Hepatocyte (in vitro differentiated cells): ENCODE measurements around the gene GBE1. TPM values are rescaled to one million over a fixed set of nuclear protein-coding genes. Genes with fewer than 3 reads are reported as not detected.

ENCODE experiments used
- DNase-seq: peaks from one replicate; pipeline ENCODE4 v3.0.0-alpha.2; 2016; ENCODE audit warnings: low spot score
- H2AFZ ChIP-seq: fragments of 200-600 bp; sonication (generic); 2 replicates; pipeline ENCODE4 v1.6.0; 2016; ENCODE audit warnings: antibody characterized with exemption, mild to moderate bottlenecking
- H3K27ac ChIP-seq: fragments of 200-600 bp; sonication (generic); 2 replicates; pipeline ENCODE4 v1.5.1; 2016; ENCODE audit warnings: mild to moderate bottlenecking
- H3K27me3 ChIP-seq: fragments of 200-600 bp; sonication (generic); 2 replicates; pipeline ENCODE4 v1.6.1; 2016
- H3K36me3 ChIP-seq: fragments of 200-600 bp; sonication (generic); replicated peaks from 2 replicates; pipeline ENCODE4 v1.5.1; 2016; ENCODE audit warnings: low read depth; ENCODE audit not compliant: insufficient read depth
- H3K4me1 ChIP-seq: fragments of 200-600 bp; sonication (generic); 2 replicates; pipeline ENCODE4 v1.5.1; 2016; ENCODE audit warnings: mild to moderate bottlenecking, moderate library complexity; ENCODE audit not compliant: insufficient read depth
- H3K4me2 ChIP-seq: fragments of 200-600 bp; sonication (generic); 2 replicates; pipeline ENCODE4 v1.6.0; 2016
- H3K4me3 ChIP-seq: fragments of 200-600 bp; sonication (generic); 2 replicates; pipeline ENCODE4 v1.5.1; 2016; ENCODE audit warnings: mild to moderate bottlenecking
- H3K79me2 ChIP-seq: fragments of 200-600 bp; sonication (generic); 2 replicates; pipeline ENCODE4 v1.6.0; 2017; ENCODE audit warnings: mild to moderate bottlenecking
- H3K9me2 ChIP-seq: fragments of 200-600 bp; sonication (generic); replicated peaks from 2 replicates; pipeline ENCODE4 v1.6.0; 2017; ENCODE audit warnings: mild to moderate bottlenecking; ENCODE audit not compliant: insufficient read depth
- H3K9me3 ChIP-seq: fragments of 200-600 bp; sonication (generic); 2 replicates; pipeline ENCODE4 v1.5.1; 2016; ENCODE audit warnings: low read depth, mild to moderate bottlenecking
- H4K20me1 ChIP-seq: fragments of 200-600 bp; sonication (generic); 2 replicates; pipeline ENCODE4 v1.6.0; 2016; ENCODE audit warnings: mild to moderate bottlenecking; ENCODE audit not compliant: insufficient read depth, poor library complexity, severe bottlenecking
- EZH2 ChIP-seq: fragments of 200-600 bp; sonication (generic); IDR thresholded peaks from 2 replicates; pipeline ENCODE4 v1.6.1; 2016; ENCODE audit warnings: antibody characterized with exemption, mild to moderate bottlenecking, borderline replicate concordance
- EZH2phosphoT487 ChIP-seq: fragments of 200-600 bp; sonication (generic); IDR thresholded peaks from one replicate; pipeline ENCODE4 v1.6.1; 2018; ENCODE audit warnings: antibody characterized with exemption, mild to moderate bottlenecking, low read depth, moderate library complexity; ENCODE audit not compliant: unreplicated experiment, severe bottlenecking
- WGBS: methylation state at CpG from one replicate; pipeline ENCODE4 v1.1.6; 2016; ENCODE audit warnings: low lambda C conversion rate; ENCODE audit errors: missing lambda C conversion rate; 5-methylcytosine and 5-hydroxymethylcytosine counted together
- polyA plus RNA-seq: library from polyadenylated mRNA; unstranded; fragments of >200 nt; fragmentation: Nextera tagmentation; extraction: Ambion mirVana; gene quantifications from 2 replicates; pipeline ENCODE4 v1.2.1, GENCODE V29; 2016
- total RNA-seq: library from RNA; depleted of rRNA; stranded (reverse); fragments of >200 nt; gene quantifications from 2 replicates; pipeline ENCODE4 v1.2.3, GENCODE V29; 2014
- TF ChIP-seq, protein P1 (sequence below): fragments of 200-600 bp; sonication (generic); IDR thresholded peaks from 2 replicates; pipeline ENCODE4 v1.5.1; 2016; ENCODE audit warnings: antibody characterized with exemption, mild to moderate bottlenecking; ENCODE audit not compliant: poor library complexity

GBE1 gene
- total and polyA plus RNA-seq, 2 experiments from 2014 or later = 15.6 to 25.8 TPM

DNA sequence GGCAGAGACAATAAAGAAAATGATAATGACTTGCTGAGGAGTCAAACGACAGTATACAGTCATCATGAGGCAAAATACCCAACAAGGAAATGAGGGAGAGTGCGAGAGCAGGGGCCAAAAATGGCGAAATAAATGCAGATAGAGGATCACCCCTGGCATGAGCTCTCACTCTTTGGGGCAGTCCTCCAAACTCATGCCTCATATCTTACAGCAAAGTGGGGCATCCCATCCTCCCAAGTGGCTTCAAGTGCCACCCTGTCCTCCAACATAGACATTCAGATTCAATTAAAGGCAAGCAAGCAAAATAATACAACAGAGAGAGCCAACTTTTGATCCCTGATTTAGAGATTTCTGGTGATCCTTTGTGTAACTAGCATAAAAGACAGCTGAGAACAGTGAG lies 278.4 kb downstream of the GBE1 start:
- Histone ChIP-seq H3K9me3 (no peaks in the 10 kb centered on the region), H3K9me2 (no peaks in the 10 kb centered on the region), H2AFZ (no peak overlapping the region), H3K27ac (no peak overlapping the region), H3K27me3 (no peaks in the 10 kb centered on the region), H3K79me2 (no peaks in the 10 kb centered on the region), H3K4me1 (no peaks in the 10 kb centered on the region), H3K36me3 (no peaks in the 10 kb centered on the region), H4K20me1 (no peaks in the 10 kb centered on the region), H3K4me3 (no peak overlapping the region), H3K4me2 (no peak overlapping the region)
- 95% methylated on average over 3 of the region's 3 CpGs for WGBS
- DNase-seq = no peak
- TF ChIP-seq EZH2 = no peak
- no peak for TF ChIP-seq EZH2phosphoT487
- TF ChIP-seq, protein P1, sequence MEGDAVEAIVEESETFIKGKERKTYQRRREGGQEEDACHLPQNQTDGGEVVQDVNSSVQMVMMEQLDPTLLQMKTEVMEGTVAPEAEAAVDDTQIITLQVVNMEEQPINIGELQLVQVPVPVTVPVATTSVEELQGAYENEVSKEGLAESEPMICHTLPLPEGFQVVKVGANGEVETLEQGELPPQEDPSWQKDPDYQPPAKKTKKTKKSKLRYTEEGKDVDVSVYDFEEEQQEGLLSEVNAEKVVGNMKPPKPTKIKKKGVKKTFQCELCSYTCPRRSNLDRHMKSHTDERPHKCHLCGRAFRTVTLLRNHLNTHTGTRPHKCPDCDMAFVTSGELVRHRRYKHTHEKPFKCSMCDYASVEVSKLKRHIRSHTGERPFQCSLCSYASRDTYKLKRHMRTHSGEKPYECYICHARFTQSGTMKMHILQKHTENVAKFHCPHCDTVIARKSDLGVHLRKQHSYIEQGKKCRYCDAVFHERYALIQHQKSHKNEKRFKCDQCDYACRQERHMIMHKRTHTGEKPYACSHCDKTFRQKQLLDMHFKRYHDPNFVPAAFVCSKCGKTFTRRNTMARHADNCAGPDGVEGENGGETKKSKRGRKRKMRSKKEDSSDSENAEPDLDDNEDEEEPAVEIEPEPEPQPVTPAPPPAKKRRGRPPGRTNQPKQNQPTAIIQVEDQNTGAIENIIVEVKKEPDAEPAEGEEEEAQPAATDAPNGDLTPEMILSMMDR = no peak

DNA sequence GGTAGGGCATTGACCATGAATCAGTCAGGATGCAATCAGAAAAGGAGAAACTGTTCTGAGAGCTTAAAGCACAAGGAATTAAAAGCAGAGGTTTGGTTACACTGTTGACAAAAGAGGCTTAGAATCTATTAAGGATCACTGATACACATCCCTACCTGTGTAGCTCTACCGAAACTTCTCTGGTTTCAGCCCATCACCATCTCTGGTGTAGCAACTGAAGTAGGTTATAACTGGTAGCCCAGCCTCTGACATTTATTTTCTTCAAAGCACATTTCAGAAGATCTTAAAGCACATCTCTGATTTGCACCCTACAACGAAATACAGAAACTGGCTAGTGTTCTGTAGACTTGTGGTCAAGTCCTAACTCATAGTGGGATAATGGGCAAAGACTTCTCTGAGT lies 283.7 kb downstream of the GBE1 start:
- no peaks in the 10 kb centered on the region for H4K20me1 ChIP-seq
- WGBS = 88% methylated on average over 2 of the region's 2 CpGs
- H3K4me2 ChIP-seq = no peak overlapping the region
- no peaks in the 10 kb centered on the region for H3K27me3 ChIP-seq
- H2AFZ ChIP-seq = no peak overlapping the region
- TF ChIP-seq, protein P1 = no peak
- TF ChIP-seq EZH2phosphoT487 (no peak), EZH2 (no peak)
- no peaks in the 10 kb centered on the region for H3K36me3 ChIP-seq
- no peak overlapping the region for H3K27ac ChIP-seq
- no peak for DNase-seq
- H3K4me1 ChIP-seq = no peaks in the 10 kb centered on the region
- H3K9me2 ChIP-seq = no peaks in the 10 kb centered on the region
- H3K79me2 ChIP-seq = no peaks in the 10 kb centered on the region
- no peaks in the 10 kb centered on the region for H3K9me3 ChIP-seq
- H3K4me3 ChIP-seq = no peak overlapping the region

DNA sequence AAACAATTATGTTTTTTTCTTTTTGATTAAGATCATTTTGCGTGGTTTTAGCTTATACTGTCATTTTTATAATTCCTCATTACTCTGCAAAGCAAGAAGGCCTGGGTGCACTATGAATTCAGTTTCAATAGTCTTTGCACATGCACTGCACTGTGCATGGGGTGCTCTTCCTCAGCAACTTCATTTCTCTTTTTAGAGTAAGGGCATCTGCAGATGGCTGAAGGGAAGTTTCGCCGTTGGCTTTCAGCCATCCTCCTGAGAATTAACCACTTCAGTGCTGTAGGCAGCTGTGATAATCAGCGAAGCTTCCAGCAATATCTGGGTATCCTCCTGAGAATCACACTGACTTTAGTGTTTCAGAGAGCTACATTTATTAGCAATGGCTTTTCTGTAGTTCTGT lies 284.8 kb downstream of the GBE1 start:
- 51% methylated on average over 4 of the region's 4 CpGs for WGBS

More for the DNA sequence above, 284.8 kb downstream of the GBE1 start:
- Histone ChIP-seq H3K9me3 (no peaks in the 10 kb centered on the region), H2AFZ (no peak overlapping the region), H3K4me2 (no peak overlapping the region), H3K4me1 (no peaks in the 10 kb centered on the region), H3K9me2 (no peaks in the 10 kb centered on the region), H3K79me2 (no peaks in the 10 kb centered on the region), H3K27ac (no peak overlapping the region), H4K20me1 (no peaks in the 10 kb centered on the region), H3K36me3 (no peaks in the 10 kb centered on the region), H3K27me3 (no peaks in the 10 kb centered on the region), H3K4me3 (no peak overlapping the region)
- DNase-seq = no peak
- TF ChIP-seq, protein P1 = no peak
- TF ChIP-seq EZH2phosphoT487 (no peak), EZH2 (no peak)
